ENCODE measurements around the gene PPP1R13L.

PPP1R13L gene

DNA sequence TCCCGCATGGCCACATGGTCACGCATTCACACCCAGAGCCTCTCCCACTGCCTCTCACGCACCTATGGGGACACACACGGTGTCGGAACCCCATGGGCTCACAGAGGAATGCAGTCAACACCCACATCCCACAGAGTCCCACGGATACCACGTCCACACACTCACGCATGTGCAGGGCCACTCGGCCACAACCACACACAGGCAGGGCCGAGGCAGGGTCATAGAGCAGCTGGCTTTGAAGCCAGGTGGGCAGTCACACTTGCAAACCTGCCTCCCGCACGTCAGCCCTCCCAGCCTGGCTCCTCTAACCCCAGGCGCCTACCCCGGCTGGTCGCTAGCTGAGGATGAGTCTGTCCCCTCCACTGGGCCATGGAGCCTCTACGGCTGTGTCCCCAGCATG is 42.6 kb downstream of the PPP1R13L start:
- DNase-seq (ENCODE audit: low spot score) = no peak

DNA sequence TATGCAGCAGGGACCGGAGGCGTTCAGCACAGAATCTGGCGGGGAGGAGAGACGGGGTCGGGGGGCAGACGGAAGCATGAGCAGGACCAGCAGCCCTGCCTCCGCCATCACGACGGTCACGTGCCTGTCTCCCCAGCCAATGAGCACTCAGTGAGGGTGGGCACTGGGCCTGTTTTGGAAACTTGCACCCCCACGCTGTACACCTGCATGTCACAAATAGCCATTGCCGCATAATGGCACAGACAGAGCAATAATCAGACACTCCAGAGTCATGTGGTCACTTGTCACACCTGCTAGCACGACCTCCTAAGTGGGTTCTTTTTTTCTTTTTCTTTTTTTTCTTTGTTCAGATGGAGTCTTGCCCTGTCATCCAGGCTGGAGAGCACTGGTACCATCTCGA is 43.3 kb downstream of the PPP1R13L start:
- DNase-seq (ENCODE audit: low spot score) = no peak

DNA sequence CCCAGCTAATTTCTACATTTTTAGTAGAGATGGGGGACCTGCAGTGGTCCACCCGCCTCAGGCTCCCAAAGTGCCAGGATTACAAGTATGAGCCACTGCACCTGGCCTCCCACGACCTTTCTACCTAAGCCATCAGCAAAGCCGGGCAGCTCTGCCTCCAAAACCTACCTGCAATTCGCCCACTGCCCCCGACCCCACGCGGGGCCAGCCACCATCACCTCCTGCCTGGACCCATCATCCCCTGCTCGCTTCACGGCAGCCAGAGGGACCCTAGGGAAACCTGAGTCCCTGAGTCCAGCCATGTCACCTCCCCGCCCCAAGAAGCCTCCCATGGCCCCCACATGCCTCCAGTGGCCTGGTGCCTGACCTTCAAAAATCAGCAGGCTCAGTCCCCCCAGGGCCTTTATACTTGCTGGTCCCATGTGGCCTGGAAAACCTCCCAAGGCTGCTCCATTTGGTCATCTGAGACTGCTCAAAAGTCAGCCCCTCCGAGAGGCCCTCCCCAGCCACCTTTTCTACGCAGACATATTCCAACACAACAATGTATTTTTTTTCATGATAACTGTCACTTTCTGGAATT is 46.6 kb downstream of the PPP1R13L start:
- no peak for DNase-seq (ENCODE audit: low spot score)

DNA sequence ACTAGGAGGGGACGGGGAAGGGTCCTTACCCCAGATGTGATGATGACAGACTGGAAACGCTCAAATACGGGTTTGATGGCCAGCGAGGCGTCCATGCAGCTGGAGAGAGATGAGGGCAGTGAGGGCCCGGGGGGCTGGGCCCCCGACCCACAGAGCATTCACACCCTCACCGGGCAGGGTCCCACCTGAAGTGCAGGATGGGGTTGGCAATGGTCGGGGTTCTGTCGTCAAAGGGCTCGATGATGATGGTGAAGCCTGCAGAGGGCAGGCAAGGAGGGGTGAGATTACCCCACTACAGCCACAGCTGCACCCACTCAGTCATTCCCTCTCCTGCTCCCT is 47.5 kb downstream of the PPP1R13L start:
- DNase-seq (ENCODE audit: low spot score) = no peak

DNA sequence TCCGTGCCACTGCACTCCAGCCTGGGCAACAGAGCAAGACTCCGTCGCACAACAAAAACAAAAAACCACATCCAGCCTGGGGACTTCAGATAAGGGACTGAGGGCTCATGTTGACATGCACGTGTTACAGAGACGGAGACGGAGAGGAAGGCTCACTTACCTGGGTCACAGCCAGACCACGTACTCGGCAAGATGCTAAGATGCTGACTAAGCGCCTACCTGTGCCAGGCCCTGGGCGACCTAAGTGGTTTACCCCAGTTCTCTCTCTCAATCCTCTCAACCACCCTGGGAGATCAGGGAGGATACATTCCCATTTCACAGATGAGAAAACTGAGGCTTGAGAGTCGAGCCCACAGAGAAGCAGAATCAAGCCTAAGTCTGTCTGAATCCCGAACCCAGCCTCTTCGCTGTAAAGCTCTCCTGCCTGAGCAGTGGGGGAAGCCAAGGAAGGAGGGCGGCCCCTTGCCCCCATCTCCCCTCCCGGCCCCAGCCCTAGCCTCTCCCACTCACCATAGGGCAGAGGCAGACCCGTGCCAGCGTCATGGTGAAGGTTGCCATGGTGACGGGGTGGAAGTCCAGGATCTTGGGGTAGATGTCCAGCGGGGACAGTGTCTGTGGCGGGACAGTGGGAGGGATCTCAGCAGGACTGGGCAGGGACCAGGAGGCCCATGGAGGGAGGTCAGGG is 48.0 kb downstream of the PPP1R13L start:
- DNase-seq (ENCODE audit: low spot score) = no peak

DNA sequence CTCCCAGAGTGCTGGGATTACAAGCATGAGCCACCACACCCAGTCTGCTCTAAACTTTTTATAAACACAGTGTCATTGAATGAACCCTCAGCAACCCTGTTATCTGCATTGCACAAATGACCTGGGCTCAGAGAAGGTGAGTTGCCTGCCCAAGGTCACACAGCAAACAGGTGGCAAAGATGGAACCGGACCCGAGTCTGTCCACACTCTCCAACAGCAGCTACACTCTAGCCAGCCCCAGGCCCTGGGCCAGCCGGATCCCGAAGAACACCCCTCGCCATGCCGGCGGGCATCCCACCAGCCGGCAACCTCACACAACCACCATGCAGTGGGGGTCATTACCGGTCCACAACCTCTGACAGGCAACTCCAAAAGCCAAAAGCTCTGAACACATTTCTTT is 49.0 kb downstream of the PPP1R13L start:
- DNase-seq (ENCODE audit: low spot score) = no peak

DNA sequence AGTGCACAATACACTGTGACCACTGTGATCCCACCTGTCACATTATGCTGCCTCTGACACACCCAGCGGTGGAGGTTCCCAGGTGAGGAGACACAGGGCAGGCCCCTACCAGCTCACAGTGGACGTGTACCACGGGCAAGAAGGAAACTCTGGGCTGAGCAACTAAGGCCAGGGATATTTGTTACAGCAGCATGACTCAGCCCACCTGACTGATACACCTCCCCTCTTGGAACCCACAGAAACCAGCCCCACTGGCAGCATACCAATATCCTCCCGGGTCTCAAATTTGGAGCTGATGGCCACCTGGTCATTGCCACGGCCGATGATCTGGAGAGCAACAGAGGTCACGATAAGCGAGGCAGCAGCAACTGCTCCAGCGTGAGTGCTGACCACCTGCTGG is 49.5 kb downstream of the PPP1R13L start:
- no peak for DNase-seq (ENCODE audit: low spot score)

DNA sequence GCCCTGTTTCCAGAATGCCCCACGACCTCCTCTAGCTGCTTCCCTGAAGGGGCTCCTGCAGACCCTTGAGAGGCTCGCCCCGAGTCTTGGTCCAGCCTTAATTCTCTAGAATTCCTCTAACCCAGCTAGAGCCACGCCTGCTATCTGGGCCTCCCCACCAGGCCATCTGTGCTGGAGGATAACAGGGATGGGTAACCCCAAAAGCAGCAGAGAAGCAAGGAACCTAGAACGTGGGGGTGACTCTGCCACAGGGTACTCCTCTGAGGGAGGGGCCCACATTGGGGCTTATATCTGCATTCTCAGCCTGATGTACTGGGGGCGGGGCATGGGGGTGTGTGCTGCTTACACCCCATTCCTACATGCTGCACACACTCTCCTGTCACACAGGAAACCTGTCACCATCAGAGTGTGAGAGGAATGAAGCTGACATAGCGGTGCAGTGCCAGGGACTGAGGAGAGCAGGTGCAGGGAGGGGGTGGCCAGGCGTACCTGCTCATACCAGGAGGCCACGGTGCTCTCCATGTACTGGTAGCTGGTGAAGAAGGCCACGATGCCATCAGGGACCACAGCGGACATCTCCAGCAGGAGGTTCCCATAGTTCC is 50.5 kb downstream of the PPP1R13L start:
- no peak for DNase-seq (ENCODE audit: low spot score)

DNA sequence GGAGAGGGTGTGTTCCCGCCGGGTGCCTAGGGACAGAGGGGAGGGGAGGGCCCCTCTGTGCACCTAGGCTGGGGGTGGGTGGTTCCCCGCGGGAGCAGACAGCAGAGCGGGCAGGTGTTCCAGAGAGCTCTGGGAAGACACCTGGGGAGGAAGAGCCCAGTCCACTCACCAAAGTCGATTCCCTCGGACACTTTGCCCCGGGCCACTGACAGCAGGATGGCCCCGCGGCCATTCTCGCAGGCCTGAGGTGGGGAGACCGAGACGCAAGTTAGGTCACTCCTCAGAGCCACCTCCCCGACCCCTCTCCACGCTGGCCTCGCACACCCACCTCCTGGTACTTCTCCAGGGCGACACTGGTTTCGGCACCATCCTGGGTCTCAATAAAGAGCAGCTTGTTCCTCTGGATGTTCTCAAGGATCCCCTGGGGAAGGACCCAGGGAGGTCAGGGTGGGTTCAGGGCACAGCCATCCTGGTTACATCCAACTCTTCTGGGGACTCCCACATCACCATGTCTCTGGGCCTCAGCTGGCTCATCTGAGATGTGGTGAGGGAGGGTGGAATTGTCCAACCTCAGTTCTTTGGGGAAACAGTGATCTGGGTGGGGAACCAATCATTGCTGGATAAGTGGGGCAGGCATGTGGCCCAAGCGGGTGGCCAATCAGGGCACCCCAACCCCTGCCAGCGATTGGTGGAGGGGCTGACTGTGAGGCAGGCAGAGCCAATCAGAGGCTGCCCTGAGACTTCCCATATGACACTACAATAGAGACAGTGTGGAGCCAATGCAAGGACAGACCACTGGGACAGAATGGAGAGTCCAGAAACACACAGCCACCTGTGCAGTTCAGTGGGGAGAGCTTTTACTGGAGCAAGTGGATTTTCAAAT is 51.7 kb downstream of the PPP1R13L start:
- DNase-seq (ENCODE audit: low spot score) = no peak

DNA sequence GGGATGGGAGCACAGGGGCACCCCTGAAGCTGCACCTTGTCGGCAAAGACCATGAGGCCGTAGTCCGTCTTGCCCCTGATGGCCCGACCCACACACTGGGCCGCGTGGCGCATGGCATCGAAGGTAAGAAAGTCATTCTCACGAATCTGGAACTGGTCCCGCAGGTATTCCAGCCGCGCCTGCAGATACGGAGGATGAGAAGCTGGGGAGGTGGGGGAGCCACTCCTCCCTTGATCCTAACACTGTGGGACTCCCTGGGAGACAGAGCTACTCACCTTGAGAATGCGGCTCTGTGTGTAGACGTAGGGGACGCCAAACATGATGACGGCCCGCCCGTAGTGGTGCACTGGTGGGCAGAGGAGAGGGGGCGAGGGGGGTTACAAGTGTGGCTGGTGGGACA is 52.4 kb downstream of the PPP1R13L start:
- no peak for DNase-seq (ENCODE audit: low spot score)

DNA sequence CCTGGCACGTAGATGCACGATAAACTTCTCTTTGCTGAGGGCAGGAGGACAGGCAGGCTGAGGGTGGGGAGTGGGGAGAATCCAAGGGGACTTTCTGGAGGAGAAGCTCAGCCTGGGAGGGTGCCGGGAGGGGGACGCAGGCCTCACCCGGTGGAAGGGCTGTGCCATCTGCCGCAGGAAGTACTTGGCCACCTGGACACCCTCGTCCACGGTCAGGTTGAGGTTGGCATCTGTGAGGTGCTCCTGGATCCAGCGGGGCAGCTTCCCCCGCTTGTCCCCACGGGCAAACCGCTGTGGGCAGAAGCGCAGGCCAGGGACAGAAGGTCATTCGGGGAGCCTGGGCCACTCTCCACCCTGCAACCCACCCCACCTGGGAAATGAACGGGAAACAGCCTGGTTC is 52.8 kb downstream of the PPP1R13L start:
- DNase-seq (ENCODE audit: low spot score) = no peak

DNA sequence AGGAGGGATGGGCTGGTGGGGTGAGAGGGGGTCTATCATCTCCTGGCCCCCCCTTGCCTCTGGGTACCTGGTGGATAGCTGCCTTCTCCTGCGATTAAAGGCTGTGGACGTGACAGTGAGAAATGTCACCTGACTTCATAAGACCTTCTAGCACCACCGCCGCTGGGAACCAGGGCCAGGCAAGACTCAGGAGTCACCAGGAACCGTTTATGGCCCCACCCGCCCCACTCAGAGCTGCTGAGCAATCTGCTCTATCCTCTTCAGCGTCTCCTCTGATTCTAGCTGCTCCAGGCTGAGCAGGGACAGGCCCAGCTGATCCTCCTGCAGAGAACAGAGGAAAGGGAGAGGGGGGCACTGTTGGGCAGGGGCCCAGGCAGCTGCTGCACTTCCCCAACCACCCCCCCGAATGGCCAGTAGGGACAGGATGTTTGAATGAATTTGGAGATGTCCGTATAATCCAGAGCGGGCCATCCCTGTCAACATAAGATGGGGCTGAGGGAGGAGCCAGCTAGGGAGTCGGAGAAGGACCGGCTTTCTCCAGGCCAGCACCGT is 53.4 kb downstream of the PPP1R13L start:
- DNase-seq (ENCODE audit: low spot score) = no peak

DNA sequence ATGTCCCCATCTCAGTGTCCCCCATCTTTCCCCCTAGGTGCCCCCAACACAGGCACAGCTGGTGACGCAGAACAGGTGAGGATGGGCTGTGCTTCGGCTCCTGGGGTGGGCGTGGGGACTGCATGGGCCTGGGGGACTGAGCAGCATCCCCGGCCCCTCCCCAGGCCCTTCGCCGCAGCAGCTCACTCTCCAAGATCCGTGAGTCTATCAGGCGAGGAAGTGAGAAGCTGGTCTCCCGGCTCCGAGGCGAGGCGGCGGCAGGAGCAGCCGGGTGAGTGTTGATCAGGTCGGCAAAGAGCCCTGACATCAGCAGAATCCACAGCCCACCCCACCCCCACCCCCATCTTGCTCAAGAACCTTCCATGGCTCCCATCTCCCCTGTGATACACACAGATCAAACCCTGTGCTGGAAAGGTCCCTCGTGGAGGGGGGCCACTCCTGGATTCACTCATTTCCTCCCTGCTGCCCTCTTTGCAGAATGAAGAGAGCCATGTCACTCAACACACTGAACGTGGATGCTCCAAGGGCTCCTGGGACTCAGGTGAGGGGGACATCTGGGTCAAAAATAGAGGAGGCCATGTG is 54.3 kb downstream of the PPP1R13L start:
- DNase-seq (ENCODE audit: low spot score) = no peak

DNA sequence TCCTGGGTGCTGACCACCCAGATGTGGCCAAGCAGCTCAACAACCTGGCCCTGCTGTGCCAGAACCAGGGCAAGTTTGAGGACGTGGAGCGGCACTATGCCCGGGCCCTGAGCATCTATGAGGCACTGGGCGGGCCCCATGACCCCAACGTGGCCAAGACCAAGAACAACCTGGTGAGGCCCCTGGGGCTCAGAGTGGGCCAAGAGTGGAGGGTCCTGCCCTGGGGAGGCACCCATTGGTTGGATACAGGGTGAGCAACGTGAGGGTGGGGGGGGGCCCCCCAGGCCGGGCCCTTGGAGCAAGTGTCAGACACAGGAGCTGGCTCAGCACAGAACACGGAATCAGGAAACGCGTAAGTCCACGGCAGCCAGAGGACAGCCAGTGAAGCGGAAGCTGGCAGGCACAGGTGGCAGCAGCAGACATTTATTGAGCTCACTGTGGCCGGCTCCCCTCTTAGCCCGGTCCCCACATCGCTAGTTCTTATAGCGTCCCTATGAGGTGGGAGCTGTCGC is 55.4 kb downstream of the PPP1R13L start:
- no peak for DNase-seq (ENCODE audit: low spot score)

DNA sequence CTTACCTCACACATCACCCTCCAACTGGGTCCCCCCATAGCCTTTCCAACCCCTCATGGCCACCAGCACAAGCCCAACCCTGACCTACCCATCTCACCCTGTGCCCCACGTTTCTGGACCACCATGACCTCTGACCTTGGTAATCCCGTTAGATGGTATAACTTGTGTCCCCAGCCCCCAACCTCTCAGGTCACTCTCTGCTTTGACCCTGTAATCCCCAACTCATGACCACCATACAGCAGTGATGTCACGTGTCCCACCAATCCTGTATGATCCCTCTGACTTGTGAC is 55.8 kb downstream of the PPP1R13L start:
- no peak for DNase-seq (ENCODE audit: low spot score)

DNA sequence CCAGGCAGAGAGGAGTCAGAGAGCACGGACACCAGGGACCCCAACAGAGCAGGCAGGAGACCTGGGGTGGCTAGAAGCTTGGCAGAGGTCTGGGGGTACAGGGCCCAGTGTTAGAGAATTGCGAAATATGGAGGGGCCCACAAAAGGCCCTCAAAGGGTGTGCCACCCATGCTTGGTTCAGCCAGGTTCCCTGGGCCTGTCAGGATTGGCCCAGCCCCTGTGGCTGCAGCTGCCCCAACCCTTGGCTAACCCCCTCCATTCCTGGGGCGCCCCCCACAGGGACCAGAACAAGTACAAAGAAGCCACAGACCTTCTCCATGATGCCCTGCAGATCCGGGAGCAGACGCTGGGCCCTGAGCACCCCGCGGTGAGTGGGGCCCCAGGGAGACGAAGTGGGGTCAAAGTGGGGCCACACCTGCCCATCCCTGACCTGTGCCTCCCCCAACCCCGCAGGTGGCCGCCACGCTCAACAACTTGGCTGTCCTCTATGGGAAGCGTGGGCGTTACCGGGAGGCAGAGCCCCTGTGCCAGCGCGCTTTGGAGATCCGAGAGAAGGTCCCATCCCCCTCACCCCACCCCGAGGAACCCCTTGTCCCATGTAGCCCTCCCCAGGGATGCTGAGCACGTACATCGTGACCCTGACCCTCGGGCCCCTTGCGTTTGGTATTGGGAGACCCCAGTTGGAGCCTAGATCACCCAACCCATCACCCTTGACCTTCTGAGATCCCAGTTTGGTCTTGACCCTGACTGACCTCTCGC is 56.3 kb downstream of the PPP1R13L start:
- DNase-seq (ENCODE audit: low spot score) = no peak

DNA sequence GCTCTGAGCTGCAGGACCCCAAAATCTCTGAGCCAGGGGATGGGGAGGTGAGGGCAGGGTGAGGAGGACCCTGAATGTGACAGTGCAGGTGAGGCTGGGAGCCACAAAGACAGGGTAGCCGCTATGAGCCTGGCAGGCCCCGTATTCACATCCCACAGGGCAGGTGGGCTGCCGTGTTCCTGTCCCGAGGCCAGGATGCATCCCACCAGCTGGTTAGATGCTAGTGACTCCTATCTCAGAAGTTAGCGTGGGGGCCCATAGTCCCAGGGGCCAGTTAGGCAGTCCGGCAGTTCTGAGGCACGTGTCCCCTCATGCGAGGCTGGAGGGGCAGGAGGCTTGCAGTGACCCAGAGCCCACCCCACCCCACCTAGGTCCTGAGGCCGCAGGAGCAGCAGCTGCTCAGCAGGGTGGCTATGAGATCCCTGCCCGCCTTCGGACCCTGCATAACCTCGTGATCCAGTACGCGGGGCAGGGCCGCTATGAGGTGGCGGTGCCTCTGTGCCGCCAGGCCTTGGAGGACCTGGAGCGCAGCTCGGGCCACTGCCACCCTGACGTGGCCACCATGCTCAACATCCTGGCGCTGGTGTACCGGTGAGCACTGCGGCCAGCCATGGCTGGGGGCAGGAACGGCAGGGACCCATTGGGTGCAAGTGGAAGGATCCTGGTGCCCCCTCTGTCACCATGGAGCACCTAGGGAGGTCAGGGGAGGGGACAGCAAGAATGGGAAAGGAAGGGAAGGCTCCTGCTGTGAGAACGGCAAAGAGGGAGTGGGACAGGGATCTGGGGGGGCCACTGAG is 57.1 kb downstream of the PPP1R13L start:
- no peak for DNase-seq (ENCODE audit: low spot score)

DNA sequence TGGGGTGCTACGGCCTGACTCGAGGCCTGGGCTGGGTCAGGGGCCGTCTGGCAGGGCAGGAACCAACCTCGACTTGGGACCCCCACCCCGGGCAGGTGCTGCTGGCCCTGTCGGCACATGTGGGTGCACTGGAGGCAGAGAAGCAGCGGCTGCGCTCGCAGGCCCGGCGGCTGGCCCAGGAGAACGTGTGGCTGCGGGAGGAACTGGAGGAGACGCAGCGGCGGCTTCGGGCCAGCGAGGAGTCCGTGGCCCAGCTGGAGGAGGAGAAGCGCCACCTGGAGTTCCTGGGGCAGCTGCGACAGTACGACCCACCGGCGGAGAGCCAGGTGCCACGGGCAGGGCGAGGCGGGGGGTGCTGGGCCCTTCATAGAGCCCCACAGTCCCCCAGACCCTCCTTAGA is 58.4 kb downstream of the PPP1R13L start:
- no peak for DNase-seq (ENCODE audit: low spot score)

DNA sequence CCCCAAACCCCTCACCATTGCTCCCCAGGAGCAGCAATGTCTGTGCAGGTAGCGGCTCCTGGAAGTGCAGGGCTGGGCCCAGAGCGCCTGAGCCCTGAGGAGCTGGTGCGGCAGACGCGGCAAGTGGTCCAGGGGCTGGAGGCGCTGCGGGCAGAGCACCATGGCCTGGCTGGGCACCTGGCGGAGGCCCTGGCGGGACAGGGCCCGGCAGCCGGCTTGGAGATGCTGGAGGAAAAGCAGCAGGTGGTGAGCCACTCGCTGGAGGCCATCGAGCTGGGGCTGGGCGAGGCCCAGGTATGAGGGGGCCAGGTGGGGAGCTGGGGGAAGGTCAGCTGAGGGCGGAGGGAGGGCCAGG is 59.4 kb downstream of the PPP1R13L start:
- DNase-seq (ENCODE audit: low spot score) = no peak

DNA sequence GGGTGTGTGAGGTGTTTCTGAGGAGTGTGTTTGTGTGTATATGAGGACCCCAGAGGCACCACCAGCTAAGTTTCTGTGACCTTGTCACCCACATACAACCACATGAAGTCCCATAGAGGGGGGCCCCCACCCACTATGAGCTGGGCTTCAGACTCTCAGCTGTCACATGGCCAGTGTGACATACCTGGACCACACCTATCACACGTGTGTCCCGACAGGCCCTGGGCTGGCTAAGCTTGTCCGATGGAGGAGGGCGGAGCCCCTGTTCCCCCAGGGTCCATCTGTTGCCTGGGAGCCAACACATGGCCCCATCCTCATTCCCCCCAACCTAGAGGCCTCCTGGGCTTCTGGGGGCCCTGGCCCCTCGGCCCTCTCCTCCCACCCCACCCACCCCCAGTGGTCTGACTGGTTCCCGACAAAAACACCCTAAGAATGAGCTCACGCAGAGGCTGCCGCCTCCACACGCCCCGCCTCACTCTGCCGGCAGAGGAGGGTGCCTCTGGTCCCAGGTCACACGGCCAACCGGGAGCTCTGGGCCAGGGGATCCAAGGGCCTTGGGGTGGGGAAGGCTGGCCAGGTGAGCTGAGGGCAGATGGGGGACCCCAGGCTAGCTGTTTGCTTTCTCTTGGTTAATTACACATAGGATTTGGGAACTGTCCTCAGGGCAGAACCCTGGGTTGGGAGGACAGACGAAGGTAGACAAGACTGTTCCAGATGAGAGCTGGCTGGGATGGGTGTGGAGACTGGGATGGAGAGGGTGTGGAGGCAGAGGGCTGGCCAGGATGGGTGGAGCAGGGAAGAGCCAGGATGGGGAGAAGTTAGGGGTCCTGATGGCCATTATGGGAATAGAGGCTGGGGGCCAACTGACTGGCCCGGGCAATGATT is 60.0 kb downstream of the PPP1R13L start:
- DNase-seq (ENCODE audit: low spot score) = no peak
